ENCODE results near the gene GIGYF2. TPM values are rescaled to one million over a fixed set of nuclear protein-coding genes. Genes with fewer than 3 reads are reported as not detected.

GIGYF2 gene
- total and polyA plus RNA-seq, 9 donors = 22.1 to 83.6 (median 68.4) TPM

GRCh38 chr2:232890536-232890895 lies 193.4 kb downstream of the GIGYF2 start:
- Histone ChIP-seq H3K9me3 (no peaks in the 10 kb centered on the region), H3K4me3 (no peak overlapping the region), H3K36me3 (no peaks in the 10 kb centered on the region), H3K27ac (no peak overlapping the region), H3K4me1 (ENCODE audit: insufficient read depth) (peaks cover 9% of the 10 kb centered on the region), H3K27me3 (no peaks in the 10 kb centered on the region)
- no peak for TF ChIP-seq EP300 (IDR thresholded peaks at IDR 0.05)
- no peak for TF ChIP-seq CTCF (IDR thresholded peaks at IDR 0.05)
- no peak for TF ChIP-seq POLR2A (IDR thresholded peaks at IDR 0.05)
- peak in 1 of 5 donors; percentile 13 for DNase-seq
- intact Hi-C loops (cut with DNase I) = no loop called here
- WGBS, 3 donors = 56 to 74% (median 74%) methylated on average over 11 of the region's 11 CpGs

GRCh38 chr2:232890896-232891601 lies 193.9 kb downstream of the GIGYF2 start:
- no peak overlapping the region for H3K4me3 ChIP-seq
- intact Hi-C loops (cut with DNase I) = no loop called here
- TF ChIP-seq EP300 (IDR thresholded peaks at IDR 0.05) = no peak
- no peak for TF ChIP-seq POLR2A (IDR thresholded peaks at IDR 0.05)
- no peak for TF ChIP-seq CTCF (IDR thresholded peaks at IDR 0.05)
- 7 to 16% (median 12%) methylated on average over 22 to 23 of the region's 23 CpGs for WGBS, 3 donors
- no peak overlapping the region for H3K27ac ChIP-seq
- DNase-seq = peak in 1 of 5 donors; percentile 18
- no peaks in the 10 kb centered on the region for H3K36me3 ChIP-seq
- peaks cover 9% of the 10 kb centered on the region for H3K4me1 ChIP-seq (ENCODE audit: insufficient read depth)
- no peaks in the 10 kb centered on the region for H3K27me3 ChIP-seq
- no peaks in the 10 kb centered on the region for H3K9me3 ChIP-seq

GRCh38 chr2:232891621-232892071 lies 194.5 kb downstream of the GIGYF2 start:
- WGBS, 3 donors = 20 to 30% (median 27%) methylated on average over 10 to 11 of the region's 11 CpGs
- Histone ChIP-seq H3K9me3 (no peaks in the 10 kb centered on the region), H3K36me3 (no peaks in the 10 kb centered on the region), H3K4me3 (no peak overlapping the region), H3K27me3 (no peaks in the 10 kb centered on the region), H3K4me1 (ENCODE audit: insufficient read depth) (peaks cover 9% of the 10 kb centered on the region), H3K27ac (no peak overlapping the region)
- no peak for TF ChIP-seq CTCF (IDR thresholded peaks at IDR 0.05)
- no peak for TF ChIP-seq EP300 (IDR thresholded peaks at IDR 0.05)
- TF ChIP-seq POLR2A (IDR thresholded peaks at IDR 0.05) = no peak
- intact Hi-C loops (cut with DNase I) = no loop called here
- peak in 1 of 5 donors; percentile 7 for DNase-seq

GRCh38 chr2:232892221-232892620 lies 195.1 kb downstream of the GIGYF2 start:
- TF ChIP-seq CTCF (IDR thresholded peaks at IDR 0.05) (no peak), POLR2A (IDR thresholded peaks at IDR 0.05) (no peak), EP300 (IDR thresholded peaks at IDR 0.05) (no peak)
- Histone ChIP-seq H3K36me3 (no peaks in the 10 kb centered on the region), H3K4me1 (ENCODE audit: insufficient read depth) (peaks cover 9% of the 10 kb centered on the region), H3K27me3 (no peaks in the 10 kb centered on the region), H3K27ac (no peak overlapping the region), H3K4me3 (no peak overlapping the region), H3K9me3 (no peaks in the 10 kb centered on the region)
- WGBS, 3 donors = 83 to 90% (median 87%) methylated on average over 13 of the region's 13 CpGs
- intact Hi-C loops (cut with DNase I) = no loop called here
- peak in 1 of 5 donors; percentile 3 for DNase-seq
